Eye (tissue), 1 donor: ENCODE data around the gene TMEM62.

Experiments used
- DNase-seq: peaks from one replicate; pipeline ENCODE4 v3.0.0-alpha.2; 2015

Gene TMEM62

GRCh38 chr15:43133430-43134156 lies at the start of gene TMEM62:
Gene TMEM62, plus strand, starts transcription at chr15:43133586. Its CDS starts 217 bp downstream, at chr15:43133803.
- DNase-seq, result peak; percentile 81

- DNase-seq, result no peak
Measured at GRCh38 chr15:43085921-43086320, 47.5 kb upstream of the TMEM62 start.

GRCh38 chr15:43086551-43086950 lies 46.8 kb upstream of the TMEM62 start:
- no peak for DNase-seq

- DNase-seq, result no peak
Measured at GRCh38 chr15:43091859-43092258, 41.5 kb upstream of the TMEM62 start.

DNA sequence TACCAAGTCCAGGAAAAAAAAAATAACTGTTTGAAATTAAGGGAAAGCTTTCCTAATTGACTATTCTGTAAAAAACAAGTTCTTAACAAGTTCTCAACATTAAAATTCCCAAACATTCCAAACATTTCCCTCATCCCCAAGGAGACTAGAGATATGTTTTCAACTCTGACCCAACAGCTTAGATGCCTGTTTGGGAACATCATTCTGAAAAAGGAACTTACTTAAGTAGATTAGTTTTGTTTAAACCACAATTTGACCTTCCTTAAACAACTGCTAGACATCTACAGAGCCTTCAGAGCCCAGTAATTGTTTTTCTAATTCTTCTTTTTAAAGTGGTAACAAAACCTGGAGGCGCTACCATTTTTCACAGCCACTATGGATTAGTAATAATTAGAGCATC lies 40.4 kb upstream of the TMEM62 start:
- DNase-seq, result no peak

DNA sequence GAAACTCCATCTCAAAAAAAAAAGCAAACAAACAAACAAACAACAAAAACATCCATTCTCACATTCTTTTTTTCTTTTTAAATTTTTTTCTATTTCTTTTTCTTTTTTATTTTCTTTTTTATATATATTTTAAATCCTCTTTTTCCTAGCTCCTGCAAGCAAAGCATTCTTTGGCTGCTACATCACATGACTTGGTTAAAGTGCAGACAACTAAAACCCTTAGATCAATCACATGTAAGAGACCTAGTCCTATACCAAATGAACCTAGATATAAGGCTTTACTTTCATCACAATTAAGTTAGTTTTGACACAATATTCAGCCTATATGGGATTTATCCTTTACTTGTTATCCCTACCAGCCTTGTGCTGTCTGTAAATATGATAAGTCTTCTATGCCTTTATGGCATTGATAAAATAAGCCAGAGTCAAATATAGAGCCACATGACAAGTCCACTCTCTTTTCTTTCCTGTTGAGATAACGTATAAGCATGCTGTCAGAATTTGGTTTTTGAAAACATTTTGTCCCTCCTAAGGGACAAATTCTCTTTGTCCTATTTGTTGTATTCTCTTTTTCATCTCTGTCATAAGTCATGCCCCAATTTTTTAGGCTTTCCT lies 38.9 kb upstream of the TMEM62 start:
- no peak for DNase-seq

DNA sequence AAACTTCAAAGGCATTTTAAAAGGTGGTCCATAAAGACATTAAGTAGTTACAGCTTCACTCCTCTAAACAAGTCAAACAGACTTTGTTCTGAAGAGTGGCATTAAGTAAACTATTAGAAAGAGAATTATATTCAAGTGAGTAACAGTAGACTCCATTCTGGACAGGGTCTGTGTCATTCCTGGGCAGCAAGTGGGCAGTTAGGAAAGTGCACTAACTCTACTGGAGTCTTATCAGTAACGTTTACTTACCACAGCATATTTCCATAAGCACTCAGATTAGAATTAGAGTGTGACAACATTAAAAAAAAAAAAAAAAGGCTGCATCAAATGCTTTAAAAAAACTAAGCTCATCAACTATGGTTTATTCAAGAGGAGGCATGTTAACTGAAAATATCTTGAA lies 38.1 kb upstream of the TMEM62 start:
- no peak for DNase-seq

GRCh38 chr15:43095708-43096347 lies 37.6 kb upstream of the TMEM62 start:
- DNase-seq, result no peak

DNA sequence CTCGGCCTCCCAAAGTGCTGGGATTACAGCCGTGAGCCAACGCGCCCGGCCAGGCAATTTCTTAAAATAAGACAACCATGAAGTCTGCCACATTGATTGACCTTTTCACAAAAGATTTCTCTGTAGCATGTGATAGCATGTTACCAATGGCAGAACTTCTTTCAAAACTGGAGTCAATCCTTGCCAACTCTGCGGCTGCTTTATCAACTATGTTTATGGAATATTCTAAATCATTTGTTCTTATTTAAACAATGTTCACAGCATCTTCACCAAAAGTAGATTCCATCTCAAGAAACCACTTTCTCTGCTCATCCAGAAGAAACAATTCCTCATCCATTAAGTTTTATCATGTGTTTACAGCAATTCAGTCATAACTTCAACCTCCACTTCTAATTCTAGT lies 37.0 kb upstream of the TMEM62 start:
- no peak for DNase-seq

DNA sequence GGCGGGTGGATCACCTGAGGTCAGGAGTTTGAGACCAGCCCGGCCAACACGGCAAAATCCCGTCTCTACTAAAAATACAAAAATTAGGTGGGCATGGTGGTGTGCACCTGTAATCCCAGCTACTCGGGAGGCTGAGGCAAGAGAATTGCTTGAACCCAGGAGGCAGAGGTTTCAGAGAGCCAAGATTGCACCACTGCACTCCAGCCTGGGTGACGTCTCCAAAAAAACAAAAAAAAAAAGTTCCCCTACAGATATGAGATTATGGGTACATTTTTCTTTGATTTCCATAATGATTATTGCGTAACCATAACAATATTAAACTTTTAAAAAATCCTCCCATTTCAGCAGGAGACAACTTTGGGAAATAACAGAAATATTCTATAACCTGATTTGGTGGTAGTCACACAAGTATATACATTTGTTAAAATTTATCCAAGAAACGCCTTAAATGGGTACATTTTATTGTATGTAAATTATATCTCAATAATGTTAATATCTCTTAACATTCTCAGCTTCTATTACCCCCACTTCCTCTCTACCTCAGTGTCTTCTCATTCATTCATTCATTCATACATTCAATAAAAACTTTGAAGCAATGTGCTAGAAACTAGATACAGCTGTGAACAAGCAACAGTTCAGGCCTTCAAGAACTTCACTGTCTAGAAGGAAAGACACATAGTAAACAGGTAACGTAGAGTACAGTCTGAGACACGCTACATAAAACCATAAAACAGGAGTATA lies 34.1 kb upstream of the TMEM62 start:
- no peak for DNase-seq

- no peak for DNase-seq
Measured at GRCh38 chr15:43100971-43101370, 32.4 kb upstream of the TMEM62 start.

GRCh38 chr15:43102187-43102586 lies 31.2 kb upstream of the TMEM62 start:
- DNase-seq, result no peak

- DNase-seq, result no peak
Measured at GRCh38 chr15:43103907-43104306, 29.5 kb upstream of the TMEM62 start.

DNA sequence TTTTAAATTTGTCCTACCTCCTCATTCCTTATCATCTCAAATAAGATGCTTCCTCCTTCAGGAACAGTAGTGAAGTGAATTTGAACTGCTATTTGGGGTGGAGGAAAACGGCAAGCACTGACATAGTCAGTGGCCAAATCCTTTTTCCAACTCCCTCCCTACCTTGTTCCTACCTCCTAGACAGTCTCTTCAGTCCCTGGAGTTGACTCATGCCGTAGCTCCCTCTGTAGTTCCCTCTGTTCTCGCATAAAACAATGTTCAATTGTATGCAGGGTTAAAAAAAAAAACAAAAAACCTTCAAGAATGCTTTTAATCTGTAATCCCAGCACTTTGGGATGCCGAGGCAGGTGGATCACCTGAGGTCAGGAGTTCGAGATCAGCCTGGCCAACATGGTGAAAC lies 29.0 kb upstream of the TMEM62 start:
- DNase-seq, result no peak

GRCh38 chr15:43105077-43105736 lies 28.2 kb upstream of the TMEM62 start:
- DNase-seq, result no peak

GRCh38 chr15:43105778-43106485 lies 27.5 kb upstream of the TMEM62 start, which contains the start of gene UBR1:
Gene UBR1, minus strand, starts transcription at chr15:43106038. Its CDS starts 16 bp downstream, at chr15:43106022.
- DNase-seq, result peak; percentile 97

- no peak for DNase-seq
Measured at GRCh38 chr15:43106486-43106829, 26.9 kb upstream of the TMEM62 start.

- no peak for DNase-seq
Measured at GRCh38 chr15:43107751-43108150, 25.6 kb upstream of the TMEM62 start.

DNA sequence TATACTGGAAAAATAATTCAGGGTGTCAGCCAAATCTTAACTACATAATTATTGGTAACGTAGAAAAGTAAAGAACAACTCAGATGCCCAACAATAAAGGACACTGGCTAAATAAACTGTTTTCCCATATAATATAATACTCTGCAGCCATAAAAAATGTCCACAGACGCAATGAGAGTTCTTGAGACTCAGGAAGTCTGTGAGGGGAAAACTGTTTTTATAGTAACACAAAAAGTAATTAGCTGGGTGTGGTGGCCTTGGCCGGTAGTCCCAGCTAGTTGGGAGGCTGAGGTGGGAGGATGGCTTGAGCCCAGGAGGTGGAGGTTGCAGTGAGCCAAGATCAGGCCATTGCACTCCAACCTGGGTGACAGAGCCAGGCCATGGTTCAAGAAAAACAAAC lies 22.0 kb upstream of the TMEM62 start:
- DNase-seq, result no peak

DNA sequence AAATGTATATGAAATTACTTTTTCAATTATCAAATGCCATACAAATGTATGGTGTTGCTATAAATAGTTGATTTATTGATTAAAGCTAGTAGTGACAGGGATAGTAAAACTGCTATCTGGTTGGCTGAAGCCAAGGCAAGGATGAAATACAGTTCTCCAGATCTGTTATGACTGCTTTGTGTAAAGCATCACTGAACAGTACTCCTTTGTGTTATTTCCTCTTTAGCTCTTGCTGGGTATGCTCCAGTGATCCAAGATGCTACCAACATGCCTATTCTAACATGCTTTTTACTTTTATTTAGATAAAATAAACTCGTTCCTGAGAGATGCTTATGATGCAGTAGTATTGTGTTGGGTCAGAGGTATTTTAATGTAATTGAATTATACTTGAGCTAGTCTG lies 15.1 kb upstream of the TMEM62 start:
- DNase-seq, result no peak

DNA sequence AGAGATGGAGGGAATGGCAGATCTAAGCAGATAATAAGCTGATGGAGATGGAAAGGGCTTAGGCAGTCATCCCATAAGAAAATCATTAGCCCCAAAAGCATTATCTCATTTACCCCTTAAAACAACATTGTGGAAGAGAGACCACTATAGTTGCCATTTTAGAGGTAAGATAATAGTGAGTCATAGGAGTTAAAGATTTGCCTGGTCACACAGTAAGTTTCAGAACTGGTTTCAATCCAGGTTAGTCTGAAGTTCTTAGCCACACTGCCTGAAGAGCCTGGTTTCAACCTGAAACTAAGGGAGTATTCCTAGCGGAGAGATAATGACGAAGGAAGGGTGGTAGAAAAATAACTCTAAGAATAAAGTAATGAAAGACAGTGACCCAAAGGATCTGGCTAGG lies 14.6 kb upstream of the TMEM62 start:
- DNase-seq, result no peak

- DNase-seq, result no peak
Measured at GRCh38 chr15:43121863-43122262, 11.5 kb upstream of the TMEM62 start.
